8988T (cell line): ENCODE results near the gene OSBPL9.
A peak's percentile ranks its signal among the peaks of the same experiment; 100 is the strongest.
"Not testable (repeated sequence)": the region's sequence is repeated elsewhere in the genome, so short reads cannot be mapped to it uniquely, and the experiment has no call there.

Experiments
- DNase-seq: peaks from one replicate; pipeline ENCODE4 v3.0.0; 2011

OSBPL9 gene

DNA sequence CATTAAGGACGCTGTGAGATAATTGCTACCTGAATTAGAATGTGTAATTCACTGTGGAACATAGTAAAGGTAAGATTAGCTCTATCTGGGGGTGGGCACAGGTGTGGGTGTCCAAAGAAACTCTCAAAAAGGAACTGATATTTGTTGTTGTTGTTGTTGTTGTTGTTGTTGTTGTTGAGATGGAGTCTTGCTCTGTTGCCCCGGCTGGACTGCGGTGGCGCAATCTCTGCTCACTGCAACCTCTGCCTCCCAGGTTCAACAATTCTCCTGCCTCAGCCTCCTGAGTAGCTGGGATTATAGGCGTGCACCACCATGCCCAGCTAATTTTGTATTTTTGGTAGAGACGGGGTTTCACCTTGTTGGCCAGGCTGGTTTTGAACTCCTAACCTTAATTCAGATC is 6.8 kb upstream of the OSBPL9 start:
- not testable (repeated sequence) for DNase-seq

DNA sequence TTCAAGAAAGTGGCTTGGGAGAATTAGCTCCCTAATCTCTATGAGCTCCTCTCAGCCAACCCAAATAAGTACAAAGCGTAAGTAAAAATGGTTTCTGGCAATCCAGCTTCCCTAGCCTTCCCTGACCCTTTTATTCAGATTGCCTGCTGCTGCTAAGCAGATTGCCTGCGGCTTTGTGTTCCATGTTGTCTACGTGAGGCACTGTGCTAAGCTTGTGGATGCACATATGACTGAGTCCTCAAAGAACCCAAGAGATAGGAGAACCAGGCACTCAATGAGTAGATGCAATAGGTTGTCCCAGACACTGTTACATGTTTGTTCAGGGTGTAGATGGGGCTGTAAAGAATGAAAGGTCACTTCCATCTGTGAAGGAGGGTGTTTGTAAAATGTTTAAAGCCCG is 6.3 kb upstream of the OSBPL9 start:
- no peak for DNase-seq

DNA sequence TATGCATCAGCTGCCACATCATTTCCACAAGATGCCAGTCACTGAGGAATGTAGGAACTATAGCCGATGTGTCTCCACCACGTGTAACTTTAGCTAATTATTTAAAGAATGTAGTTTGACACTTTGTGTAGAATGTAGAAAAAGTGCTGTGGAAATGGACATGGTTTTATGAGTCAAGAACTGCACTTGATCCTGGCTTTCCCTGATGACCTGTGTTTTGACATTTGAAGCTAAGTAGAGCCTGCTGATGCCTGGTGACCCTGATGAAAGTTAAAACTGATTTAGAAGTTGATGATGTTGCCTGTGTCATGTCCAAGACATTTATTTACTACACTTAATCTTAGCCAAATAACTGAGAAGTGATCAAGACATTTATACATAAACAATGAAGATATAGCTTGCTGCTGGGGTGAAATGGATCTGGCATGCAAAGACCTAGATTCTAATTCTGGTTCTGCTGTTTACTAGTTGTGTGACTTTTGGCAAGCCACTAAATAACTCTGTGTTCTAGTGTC is 4.4 kb upstream of the OSBPL9 start:
- no peak for DNase-seq

DNA sequence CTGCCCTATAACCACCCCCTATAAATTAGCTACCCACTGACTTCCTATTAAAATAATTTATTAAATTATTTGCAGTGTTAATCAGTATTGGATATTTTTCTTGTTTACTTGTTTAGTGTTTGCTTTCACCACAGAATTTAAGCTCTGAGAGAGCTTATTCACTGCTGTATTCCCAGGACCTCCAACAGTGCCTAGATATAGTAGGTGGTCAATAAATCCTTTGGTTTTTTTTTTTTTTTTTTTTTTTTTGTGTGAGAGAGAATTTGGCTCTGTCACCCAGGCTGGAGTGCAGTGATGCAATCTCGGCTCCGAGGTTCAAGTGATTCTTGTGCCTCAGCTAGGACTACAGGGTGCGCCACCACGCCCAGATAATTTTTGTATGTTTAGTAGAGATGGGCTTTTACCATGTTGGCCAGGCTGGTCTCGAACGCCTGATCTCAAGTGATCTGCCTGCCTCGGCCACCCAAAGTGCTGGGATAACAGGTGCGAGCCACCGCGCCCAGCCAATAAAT is 1.1 kb upstream of the OSBPL9 start:
- no peak for DNase-seq

DNA sequence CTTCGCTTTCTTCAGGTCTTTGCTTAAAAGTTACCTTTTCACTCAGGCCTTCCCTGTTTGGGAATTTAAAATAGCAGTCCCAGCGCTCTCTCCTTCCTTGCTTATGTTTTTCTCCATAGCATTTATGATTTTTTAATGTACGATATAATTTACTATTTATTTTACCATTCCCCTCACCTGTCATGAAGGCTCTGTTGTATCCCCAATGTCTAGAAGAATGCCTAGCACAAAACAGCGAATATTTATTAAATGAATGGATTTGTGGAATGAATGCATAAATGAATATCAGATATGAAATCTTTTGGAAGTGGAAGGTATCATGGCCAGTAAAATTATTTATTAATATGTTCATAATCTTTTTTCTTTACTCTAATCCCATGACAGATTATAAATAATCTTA is 402 bp upstream of the OSBPL9 start:
- no peak for DNase-seq

DNA sequence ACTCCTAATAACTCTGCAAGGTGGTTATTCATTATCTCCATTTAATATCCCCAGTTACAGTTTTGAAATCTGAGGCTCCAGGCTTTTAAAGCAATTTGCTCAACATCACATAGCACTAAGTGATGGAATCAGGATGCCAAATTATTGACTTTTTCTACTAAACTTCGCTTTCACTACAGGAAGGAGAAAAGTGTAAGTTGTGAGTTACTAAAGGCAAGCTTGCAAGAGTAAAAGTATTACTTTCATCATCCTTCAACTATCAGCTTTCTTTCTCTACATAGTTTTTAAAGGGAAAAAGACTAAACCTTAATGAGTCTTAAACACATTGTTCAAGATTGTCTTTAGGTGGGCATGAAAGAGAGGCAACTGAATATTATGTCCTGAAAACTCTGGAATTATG is 1.8 kb downstream of the OSBPL9 start:
- no peak for DNase-seq

DNA sequence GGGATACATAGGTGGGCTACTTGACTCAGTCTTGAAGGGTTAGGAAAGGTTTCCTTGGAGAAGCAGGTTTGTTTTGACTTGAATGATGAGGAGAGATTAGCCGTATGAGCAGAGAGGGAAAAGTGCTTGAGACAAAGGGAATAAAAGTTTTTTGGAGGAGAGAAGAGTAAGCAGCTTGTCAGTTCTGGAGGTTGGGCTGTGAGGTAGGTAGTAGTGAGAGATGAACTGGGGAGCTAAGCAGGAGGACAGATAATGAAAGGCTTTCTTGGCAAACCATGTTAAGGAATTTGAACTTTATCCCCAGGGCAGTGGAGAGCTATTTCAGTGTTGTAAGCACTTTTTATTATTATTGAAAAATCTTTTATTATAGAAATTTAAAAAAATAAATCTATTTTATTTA is 3.6 kb downstream of the OSBPL9 start:
- no peak for DNase-seq

DNA sequence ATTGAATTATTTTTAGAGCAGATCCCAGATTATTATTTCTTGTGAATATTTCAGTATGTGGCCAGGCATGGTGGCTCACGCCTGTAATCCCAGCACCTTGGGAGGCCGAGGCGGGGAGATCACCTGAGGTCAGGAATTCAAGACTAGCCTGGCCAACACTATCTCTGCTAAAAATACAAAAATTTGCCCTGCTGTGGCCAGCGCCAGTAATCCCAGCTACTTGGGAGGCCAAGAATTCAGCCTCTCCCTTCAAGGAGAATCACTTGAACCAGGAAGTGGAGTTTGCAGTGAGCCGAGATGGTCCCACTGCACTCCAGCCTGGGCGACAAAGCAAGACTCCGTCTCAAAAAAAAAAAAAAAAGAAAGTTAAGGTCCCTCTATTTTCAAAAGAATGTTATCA is 4.3 kb downstream of the OSBPL9 start:
- DNase-seq: no peak

DNA sequence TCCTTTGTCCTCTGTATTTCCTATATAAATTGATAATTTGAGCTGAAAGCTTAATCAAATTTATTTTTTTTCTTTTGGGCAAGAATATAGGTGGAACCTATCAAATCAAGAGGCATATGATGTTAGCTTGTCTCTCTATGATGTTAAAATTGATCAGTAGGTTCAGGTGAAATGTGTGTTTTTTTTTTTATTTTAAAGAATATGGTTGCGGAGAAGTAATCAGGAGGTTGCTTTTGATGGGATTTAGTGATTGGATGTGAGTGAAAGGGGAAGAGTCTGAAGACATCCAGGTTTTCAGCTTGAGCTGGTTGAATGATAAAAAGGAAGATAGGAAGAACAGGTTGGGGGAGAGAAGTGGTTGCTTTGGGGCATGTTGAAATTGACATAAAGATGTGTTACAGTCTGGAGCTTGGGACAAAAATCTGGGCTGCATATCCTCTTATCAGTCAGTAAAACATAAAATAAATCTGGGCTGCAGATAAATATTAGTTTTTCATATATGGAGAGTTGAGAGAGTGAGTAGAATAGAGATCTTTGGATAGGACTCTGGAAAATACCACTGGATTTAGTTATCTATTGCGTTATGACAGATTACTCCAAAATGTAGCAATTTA is 5.1 kb downstream of the OSBPL9 start:
- no peak for DNase-seq

DNA sequence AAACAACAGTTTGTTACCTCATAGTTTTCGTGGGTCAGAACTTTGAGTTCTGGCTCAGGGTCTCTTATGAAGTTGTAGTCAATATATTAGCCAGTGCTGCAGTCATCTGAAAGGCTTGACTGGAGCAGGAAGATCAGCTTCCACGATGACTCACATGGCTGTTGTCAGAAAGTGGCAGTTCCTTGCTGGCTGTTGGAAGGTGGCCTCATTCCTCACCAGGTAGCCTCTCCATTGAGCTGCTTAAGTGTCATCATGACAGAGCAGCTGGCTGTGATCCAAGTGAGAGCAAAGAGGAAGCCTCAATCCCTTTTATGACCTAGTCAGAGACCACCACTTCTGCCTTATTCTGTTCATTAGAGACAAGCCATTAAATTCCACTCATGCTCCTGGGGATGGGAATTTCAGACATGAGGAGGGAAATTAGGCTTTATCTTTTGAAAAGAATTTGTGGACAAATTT is 5.6 kb downstream of the OSBPL9 start:
- DNase-seq: peak; percentile 16

DNA sequence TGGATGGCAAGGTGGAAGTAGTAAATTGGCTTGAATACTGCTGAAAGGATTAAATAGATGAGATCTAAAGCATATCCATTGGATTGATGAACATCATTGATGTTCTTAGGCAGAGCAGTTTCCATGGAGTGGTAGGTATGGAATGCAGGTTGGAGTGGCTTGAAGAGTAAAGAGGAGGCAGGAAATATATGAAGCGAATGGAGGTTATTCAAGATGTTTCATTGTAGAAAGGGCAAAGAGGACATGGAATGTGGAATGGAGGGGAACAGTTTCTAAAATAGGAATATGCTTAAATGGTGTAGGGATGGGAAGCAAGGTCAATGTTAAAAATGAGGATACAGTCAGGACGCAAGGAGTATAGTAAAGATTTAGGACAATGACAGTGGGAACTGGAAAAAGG is 6.1 kb downstream of the OSBPL9 start:
- DNase-seq: no peak

DNA sequence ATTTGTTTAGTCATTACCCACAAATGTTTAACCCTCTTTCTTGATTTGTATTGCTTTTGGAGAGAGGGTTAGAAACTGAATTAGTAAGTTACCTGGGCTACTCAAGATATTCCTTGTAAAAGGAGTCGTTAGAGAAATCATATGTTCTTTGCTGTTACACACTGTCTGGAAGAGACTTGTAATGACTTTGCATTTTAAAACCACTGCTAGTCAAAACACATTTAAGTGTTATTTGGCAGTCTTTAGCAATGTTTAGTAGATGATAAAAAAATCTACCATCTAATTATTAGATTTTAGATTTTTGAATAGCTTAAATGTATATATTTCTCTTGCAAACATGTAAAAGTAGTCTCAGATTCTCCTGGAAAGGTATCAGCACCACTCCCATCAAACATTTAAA is 6.6 kb downstream of the OSBPL9 start:
- DNase-seq: no peak

DNA sequence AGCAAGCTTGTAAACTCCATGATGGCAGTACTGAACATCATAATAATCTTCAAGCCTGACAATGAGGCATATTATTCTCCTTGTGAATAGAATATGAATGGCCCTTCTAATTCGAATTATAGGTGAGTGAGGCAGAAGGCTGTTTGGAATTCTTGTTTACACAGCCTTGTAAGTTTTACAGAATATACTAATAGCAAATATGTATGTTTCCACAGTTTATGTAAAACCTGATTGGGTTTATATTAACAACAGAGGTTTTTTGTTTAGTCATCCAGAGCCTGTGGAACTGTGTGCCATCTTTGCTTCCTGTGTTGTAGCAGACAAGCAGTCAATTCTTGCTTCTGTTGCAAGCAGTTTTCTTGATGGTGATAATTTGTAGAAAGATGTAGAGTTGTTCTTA is 8.0 kb downstream of the OSBPL9 start:
- no peak for DNase-seq

DNA sequence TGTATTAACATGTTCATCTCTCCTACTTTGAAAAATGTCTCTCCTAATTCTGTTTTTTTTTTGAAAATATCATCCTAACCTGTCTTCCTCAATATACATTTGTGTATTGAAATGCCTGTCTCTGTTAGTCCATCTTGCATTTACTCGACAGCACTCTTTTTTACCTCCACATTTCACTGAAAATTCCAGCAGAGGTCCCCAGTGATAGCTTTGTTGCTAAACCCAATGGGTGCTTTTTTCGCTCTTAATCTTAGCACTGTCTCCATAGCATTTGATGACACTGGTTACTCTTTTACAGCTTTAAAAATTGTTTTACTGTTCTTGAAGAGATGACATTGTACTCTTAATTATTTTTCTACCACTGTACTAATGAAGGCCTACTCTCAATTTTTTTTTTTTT is 10.8 kb downstream of the OSBPL9 start:
- no peak for DNase-seq

DNA sequence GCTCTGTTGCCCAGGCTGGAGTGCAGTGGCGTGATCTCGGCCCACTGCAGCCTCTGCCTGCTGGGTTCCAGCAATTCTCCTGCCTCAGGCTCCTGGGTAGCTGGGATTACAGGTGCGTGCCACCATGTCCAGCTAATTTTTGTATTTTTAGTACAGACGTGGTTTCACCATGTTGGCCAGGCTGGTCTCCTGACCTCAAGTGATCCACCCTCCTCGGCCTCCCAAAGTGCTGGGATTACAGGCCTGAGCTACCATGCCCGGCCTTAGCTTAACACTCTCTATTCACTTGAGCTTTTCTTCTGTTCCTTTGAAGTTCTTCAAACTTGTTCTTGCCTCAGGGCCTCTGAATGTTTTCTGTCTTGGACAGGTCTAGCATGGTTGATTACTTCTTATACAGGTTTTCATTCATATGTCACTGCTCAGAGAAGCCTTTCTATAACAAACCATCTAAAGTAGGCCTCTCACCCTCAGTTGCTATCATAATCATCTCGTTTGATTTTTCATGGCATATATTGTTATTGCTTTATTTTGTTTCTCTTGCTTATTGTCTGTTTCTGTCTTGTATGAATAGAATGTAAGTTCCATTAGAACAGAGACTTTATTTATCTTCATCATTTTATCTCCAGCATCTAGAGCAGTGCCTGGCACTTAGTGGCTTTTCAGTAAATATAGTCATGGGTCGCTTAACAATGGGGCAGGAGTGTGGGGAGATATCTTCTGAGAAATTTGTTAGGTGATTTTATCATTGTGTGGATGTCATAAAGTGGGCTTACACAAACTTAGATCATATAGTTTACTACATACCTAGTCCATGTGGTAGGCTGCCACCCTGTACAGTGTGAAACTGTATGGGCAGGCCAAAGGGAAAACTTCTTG is 12.1 kb downstream of the OSBPL9 start:
- no peak for DNase-seq

DNA sequence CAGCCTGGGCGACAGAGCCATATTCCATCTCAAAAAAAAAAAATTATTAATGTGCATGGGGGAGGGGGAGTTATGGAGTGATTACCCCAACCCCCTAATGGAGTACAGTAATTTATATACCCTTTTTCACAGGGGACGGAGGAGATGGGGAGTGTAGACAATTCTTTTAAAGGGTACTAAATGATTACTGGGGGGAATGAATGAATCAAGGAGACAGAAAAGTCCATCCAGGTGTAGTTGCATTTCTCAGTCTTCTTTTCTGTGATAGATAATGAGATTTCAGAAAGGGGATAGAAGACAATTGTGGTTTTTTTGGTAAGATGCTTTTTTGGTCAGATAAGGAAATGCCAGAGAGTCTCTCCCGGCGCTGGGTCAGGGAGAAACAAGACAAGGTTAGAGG is 13.0 kb downstream of the OSBPL9 start:
- no peak for DNase-seq

DNA sequence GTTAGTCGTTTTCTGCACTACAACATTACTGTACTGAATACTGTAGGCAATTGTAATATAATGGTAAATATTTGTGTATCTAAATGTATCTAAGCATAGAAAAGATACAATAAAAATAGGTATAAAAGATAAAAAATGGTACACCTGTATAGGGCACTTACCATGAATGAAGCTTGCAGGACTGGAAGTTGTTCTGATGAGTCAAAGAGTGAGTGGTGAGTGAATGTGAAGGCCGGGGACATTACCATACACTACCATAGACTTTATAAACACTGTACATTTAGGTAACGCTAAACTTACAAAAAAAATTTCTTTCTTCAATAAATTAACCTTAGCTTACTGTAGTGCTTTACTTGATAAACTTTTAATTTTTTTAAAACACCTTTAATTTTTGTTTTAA is 13.5 kb downstream of the OSBPL9 start:
- no peak for DNase-seq

DNA sequence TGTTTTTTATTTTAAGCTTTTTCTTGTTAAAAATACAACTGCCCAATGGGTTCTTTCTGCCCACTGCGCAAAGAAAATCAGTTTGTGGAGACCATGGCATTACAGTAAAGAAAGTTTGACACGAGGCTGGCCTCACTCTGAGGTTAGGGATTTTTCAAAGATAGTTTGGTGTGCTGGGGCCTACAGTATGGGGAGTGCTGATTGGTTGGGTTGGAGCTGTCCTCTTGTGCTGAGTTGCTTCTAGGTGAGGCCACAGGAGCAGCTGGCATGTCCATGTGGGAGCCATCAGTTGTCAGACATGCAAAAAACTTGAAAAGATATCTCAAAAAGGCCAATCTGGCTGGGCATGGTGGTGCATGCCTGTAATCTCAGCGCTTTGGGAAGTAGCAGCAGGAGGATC is 14.0 kb downstream of the OSBPL9 start:
- no peak for DNase-seq

DNA sequence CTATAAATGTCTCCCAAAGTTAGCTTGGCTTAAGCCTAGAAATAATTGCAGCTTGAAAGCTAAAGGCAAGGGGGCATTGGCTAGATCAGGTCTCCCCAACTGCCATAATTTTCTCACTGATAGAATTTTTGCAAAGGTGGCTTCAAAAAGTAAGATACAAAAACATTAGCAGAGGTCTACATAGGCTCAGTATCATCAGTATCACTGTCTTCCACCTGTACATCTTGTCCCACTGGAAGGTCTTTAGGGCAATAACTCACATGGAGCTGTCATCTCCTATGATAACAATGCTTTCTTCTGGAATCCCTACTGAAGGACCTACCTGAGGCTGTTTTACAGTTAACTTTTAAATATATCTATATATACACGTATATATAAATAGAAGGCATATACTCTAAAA is 14.9 kb downstream of the OSBPL9 start:
- no peak for DNase-seq

DNA sequence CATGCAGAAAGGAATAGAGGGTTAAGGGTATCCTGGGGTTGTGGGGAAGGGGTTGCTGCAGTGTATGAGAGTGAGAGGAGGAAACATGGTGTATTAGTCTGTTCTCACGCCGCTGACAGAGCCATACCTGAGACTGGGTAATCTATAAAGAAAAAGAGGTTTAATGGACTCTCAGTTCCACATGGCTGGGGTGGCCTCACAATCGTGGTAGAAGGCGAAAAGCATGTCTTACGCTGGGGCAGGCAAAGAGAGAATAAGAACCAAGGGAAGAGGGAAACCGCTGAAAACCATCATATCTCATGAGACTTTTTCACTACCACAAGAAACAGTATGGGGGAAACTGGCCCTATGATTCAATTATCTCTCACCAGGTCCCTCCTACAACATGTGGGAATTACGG is 17.7 kb downstream of the OSBPL9 start:
- DNase-seq: no peak

DNA sequence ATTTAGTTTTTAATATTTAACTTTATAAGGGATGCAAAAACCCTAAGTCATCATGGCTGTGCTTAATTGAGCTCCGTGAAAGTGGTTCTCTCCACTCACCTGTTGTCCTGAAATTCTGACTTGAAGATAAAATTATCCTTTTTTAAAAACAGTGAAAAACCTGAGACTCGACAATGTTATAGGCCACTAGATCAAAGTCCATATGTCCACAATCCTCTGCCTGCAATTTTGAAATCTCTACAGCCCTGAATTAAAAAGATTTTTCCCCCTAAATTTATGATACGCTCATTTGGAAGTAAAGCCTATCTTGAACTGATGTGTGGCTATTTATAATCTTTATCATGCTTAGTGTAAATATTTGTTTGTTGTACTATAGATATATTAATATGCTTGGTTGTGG is 18.7 kb downstream of the OSBPL9 start:
- DNase-seq: no peak

DNA sequence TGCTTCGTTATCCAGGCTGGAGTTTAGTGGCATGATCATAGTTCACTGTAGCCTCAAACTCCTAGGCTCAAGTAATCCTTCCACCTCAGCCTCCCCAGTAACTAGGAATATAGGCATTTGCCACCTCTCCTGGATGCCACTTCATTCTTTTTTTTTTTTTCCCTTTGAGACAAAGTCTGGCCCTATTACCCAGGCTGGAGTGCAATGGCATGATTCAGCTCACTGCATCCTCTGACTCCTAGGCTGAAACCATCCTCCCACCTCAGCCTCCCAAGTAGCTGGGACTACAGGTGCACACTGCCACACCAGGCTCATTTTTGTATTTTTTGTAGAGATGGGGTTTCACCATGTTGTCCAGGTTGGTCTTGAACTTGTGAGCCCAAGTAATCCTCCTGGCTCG is 19.3 kb downstream of the OSBPL9 start:
- no peak for DNase-seq

DNA sequence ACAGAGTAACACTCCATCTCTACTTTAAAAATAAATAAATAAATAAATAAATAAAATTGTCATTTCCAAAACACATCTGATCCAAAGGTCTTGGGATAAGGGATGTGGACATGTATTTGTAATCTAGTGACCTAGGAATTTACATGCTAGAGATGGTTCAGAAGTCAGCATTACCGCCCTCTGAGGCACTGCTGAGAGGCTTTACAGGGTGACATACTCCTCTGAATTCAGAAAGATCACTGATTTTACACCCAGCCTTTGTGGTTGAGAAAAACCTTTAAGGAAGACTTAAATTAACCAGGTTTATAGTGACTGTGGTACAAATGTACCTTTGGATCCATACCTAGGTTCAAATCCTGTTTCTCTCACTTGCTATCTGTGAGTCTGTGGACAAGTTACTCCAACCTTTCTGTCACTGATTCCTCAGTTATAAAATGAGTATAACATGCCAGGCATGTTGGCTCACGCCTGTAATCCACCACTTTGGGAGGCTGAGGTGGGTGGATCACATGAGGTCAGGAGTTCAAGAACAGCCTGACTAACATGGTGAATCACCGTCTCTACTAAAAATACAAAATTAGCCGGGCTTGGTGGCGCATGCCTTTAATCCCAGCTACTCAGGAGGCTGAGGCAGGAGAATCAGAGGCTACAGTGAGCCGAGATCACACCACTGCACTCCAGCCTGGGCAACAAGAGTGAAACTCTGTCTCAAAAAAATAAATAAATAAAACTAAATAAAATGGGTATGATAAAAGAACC is 20.1 kb downstream of the OSBPL9 start:
- no peak for DNase-seq

DNA sequence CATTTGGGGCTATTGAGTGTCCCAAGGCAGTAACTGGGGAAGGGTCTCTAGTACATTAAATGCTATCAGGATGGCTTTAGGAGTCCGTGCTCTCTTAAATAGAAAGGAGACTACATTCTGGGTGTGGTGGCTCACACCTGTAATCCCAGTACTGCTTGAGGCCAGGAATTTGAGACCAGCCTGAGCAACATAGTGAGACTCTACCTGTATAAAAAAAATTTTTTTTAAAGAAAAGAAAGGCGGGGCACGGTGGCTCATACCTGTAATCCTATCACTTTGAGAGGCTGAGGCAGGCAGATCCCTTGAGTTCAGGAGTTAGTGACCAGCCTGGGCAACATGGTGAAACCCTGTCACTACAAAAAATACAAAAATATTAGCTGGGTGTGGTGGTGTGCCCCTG is 21.5 kb downstream of the OSBPL9 start:
- no peak for DNase-seq
